H9 (cell line): ENCODE measurements around the gene AMH. TPM values are rescaled to one million over a fixed set of nuclear protein-coding genes. Genes with fewer than 3 reads are reported as not detected.

Experiments
- DNase-seq: peaks from one replicate; pipeline ENCODE4 v3.0.0-alpha.2; 2017
- H2AFZ ChIP-seq: one replicate; pipeline ENCODE4 v1.6.1; 2013; ENCODE audit warnings: mild to moderate bottlenecking, low read length, control low read depth, moderate library complexity
- H2AK5ac ChIP-seq: 2 replicates; pipeline ENCODE4 v1.6.1; 2013; ENCODE audit warnings: low read length, control low read depth, mixed read lengths; ENCODE audit not compliant: insufficient read length
- H2BK120ac ChIP-seq: one replicate; pipeline ENCODE4 v1.6.1; 2013; ENCODE audit warnings: low read depth, mild to moderate bottlenecking, low read length, control low read depth, inconsistent platforms; ENCODE audit not compliant: poor library complexity, severe bottlenecking
- H2BK12ac ChIP-seq: 2 replicates; pipeline ENCODE4 v1.6.1; 2013; ENCODE audit warnings: low read length, control low read depth, mixed read lengths, low read depth; ENCODE audit not compliant: insufficient read length
- H2BK15ac ChIP-seq: 2 replicates; pipeline ENCODE4 v1.6.1; 2013; ENCODE audit warnings: low read depth, low read length, control low read depth
- H2BK20ac ChIP-seq: one replicate; pipeline ENCODE4 v1.6.1; 2013; ENCODE audit warnings: low read depth, mild to moderate bottlenecking, low read length, control low read depth, inconsistent platforms; ENCODE audit not compliant: poor library complexity, severe bottlenecking
- H2BK5ac ChIP-seq: 2 replicates; pipeline ENCODE4 v1.6.1; 2013; ENCODE audit warnings: low read length, control low read depth, mixed read lengths; ENCODE audit not compliant: insufficient read length
- H3K14ac ChIP-seq: 2 replicates; pipeline ENCODE4 v1.6.1; 2013; ENCODE audit warnings: low read length, control low read depth; ENCODE audit not compliant: insufficient read depth
- H3K18ac ChIP-seq: 2 replicates; pipeline ENCODE4 v1.6.1; 2013; ENCODE audit warnings: low read depth, mild to moderate bottlenecking, mixed read lengths, low read length, control low read depth; ENCODE audit not compliant: insufficient read length
- H3K23ac ChIP-seq: 2 replicates; pipeline ENCODE4 v1.6.1; 2013; ENCODE audit warnings: low read length, control low read depth, mixed read lengths, low read depth; ENCODE audit not compliant: insufficient read length
- H3K23me2 ChIP-seq: 2 replicates; pipeline ENCODE4 v1.6.1; 2013; ENCODE audit warnings: low read depth, mild to moderate bottlenecking, mixed read lengths, low read length, control low read depth; ENCODE audit not compliant: insufficient read length, poor library complexity, severe bottlenecking
- H3K27ac ChIP-seq: 2 replicates; pipeline ENCODE4 v1.5.1; 2013; ENCODE audit warnings: low read length, control low read depth, mixed read lengths, low read depth; ENCODE audit not compliant: insufficient read length
- H3K27me3 ChIP-seq: 2 replicates; pipeline ENCODE4 v1.6.1; 2013; ENCODE audit warnings: low read length, control low read depth, inconsistent platforms; ENCODE audit not compliant: insufficient read depth
- H3K4ac ChIP-seq: 2 replicates; pipeline ENCODE4 v1.6.1; 2013; ENCODE audit warnings: low read depth, mild to moderate bottlenecking, control low read depth, inconsistent platforms, low read length, moderate library complexity
- H3K4me1 ChIP-seq: 2 replicates; pipeline ENCODE4 v1.6.1; 2013; ENCODE audit warnings: low read length, control low read depth, inconsistent platforms; ENCODE audit not compliant: insufficient read depth
- H3K4me2 ChIP-seq: 2 replicates; pipeline ENCODE4 v1.6.1; 2013; ENCODE audit warnings: low read length, control low read depth, mixed read lengths; ENCODE audit not compliant: insufficient read length, insufficient read depth
- H3K56ac ChIP-seq: 2 replicates; pipeline ENCODE4 v1.6.1; 2013; ENCODE audit warnings: low read depth, mild to moderate bottlenecking, mixed read lengths, low read length, control low read depth; ENCODE audit not compliant: insufficient read length
- H3K79me1 ChIP-seq: 2 replicates; pipeline ENCODE4 v1.6.1; 2013; ENCODE audit warnings: low read depth, mild to moderate bottlenecking, moderate library complexity, low read length, control low read depth, inconsistent platforms; ENCODE audit not compliant: insufficient read depth, poor library complexity, severe bottlenecking
- H3K79me2 ChIP-seq: 2 replicates; pipeline ENCODE4 v1.6.1; 2013; ENCODE audit warnings: low read length, control low read depth, inconsistent platforms; ENCODE audit not compliant: insufficient read depth
- H3K9ac ChIP-seq: 2 replicates; pipeline ENCODE4 v1.6.1; 2013; ENCODE audit warnings: low read length, control low read depth, mixed read lengths; ENCODE audit not compliant: insufficient read length; ENCODE audit errors: extremely low read depth
- H3K9me3 ChIP-seq: one replicate; pipeline ENCODE4 v1.6.1; 2013; ENCODE audit warnings: low read depth, low read length, inconsistent platforms; ENCODE audit not compliant: control insufficient read depth
- H3T11ph ChIP-seq: one replicate; pipeline ENCODE4 v1.6.1; 2013; ENCODE audit warnings: mild to moderate bottlenecking, low read length, control low read depth, inconsistent platforms
- H4K20me1 ChIP-seq: one replicate; pipeline ENCODE4 v1.6.1; 2013; ENCODE audit not compliant: control insufficient read depth, insufficient read length, insufficient read depth
- H4K5ac ChIP-seq: 2 replicates; pipeline ENCODE4 v1.6.1; 2013; ENCODE audit warnings: low read depth, mild to moderate bottlenecking, mixed read lengths, low read length, control low read depth; ENCODE audit not compliant: insufficient read length
- H4K8ac ChIP-seq: replicated peaks from 2 replicates; pipeline ENCODE4 v1.6.1; 2013; ENCODE audit warnings: low read length, control low read depth, mixed read lengths, low read depth; ENCODE audit not compliant: insufficient read length
- H4K91ac ChIP-seq: 2 replicates; pipeline ENCODE4 v1.6.1; 2013; ENCODE audit warnings: low read depth, mild to moderate bottlenecking, moderate library complexity, mixed read lengths, low read length, control low read depth; ENCODE audit not compliant: insufficient read length
- H3K27ac Mint-ChIP-seq, 3 experiments: 2 replicates in 2 of 3; 3 replicates in 1 of 3; pipeline ENCODE4 v1.8.0; 2020 to 2021; ENCODE audit warnings: mixed read lengths in 3 of 3, mild to moderate bottlenecking in 1 of 3, moderate library complexity in 1 of 3
- H3K27me3 Mint-ChIP-seq: 2 replicates; pipeline ENCODE4 v1.8.0; 2021; ENCODE audit warnings: low read depth, mild to moderate bottlenecking, moderate library complexity, mixed read lengths
- H3K36me3 Mint-ChIP-seq, 3 experiments: 2 replicates in 2 of 3; 3 replicates in 1 of 3; pipeline ENCODE4 v1.8.0; 2020 to 2021; ENCODE audit warnings: low read depth in 3 of 3, mixed read lengths in 3 of 3; ENCODE audit not compliant: insufficient read depth in 1 of 3
- H3K4me1 Mint-ChIP-seq, 2 experiments: 2 replicates each; pipeline ENCODE4 v1.8.0; 2020; ENCODE audit warnings: mixed read lengths in 2 of 2
- H3K4me3 Mint-ChIP-seq, 2 experiments: 2 replicates in 1 of 2; 3 replicates in 1 of 2; pipeline ENCODE4 v1.8.0; 2020 to 2021; ENCODE audit warnings: mild to moderate bottlenecking in 2 of 2, mixed read lengths in 2 of 2, moderate library complexity in 1 of 2
- H3K9me3 Mint-ChIP-seq, 2 experiments: 2 replicates in 1 of 2; 3 replicates in 1 of 2; pipeline ENCODE4 v1.8.0; 2020; ENCODE audit warnings: mild to moderate bottlenecking in 2 of 2, mixed read lengths in 2 of 2, moderate library complexity in 1 of 2
- CTCF ChIP-seq: fragments of 200-600 bp; sonication (generic); conservative IDR thresholded peaks from 3 replicates; pipeline ENCODE4 v1.8.0; 2021; ENCODE audit warnings: antibody characterized with exemption, mild to moderate bottlenecking
- WGBS: extraction: QIAGEN DNeasy Blood & Tissue Kit; methylation state at CpG from one replicate; pipeline ENCODE4 v1.1.7; 2013; ENCODE audit warnings: missing lambda C conversion rate, low lambda C conversion rate, mixed read lengths; ENCODE audit not compliant: insufficient read length; ENCODE audit errors: extremely low coverage; 5-methylcytosine and 5-hydroxymethylcytosine counted together
- total RNA-seq: library from RNA; stranded (reverse); gene quantifications from 2 replicates; pipeline ENCODE4 v1.2.1, GENCODE V29; 2021

The AMH gene
- total RNA-seq, 1 experiment from 2014 or later, result 70.7 TPM

DNA sequence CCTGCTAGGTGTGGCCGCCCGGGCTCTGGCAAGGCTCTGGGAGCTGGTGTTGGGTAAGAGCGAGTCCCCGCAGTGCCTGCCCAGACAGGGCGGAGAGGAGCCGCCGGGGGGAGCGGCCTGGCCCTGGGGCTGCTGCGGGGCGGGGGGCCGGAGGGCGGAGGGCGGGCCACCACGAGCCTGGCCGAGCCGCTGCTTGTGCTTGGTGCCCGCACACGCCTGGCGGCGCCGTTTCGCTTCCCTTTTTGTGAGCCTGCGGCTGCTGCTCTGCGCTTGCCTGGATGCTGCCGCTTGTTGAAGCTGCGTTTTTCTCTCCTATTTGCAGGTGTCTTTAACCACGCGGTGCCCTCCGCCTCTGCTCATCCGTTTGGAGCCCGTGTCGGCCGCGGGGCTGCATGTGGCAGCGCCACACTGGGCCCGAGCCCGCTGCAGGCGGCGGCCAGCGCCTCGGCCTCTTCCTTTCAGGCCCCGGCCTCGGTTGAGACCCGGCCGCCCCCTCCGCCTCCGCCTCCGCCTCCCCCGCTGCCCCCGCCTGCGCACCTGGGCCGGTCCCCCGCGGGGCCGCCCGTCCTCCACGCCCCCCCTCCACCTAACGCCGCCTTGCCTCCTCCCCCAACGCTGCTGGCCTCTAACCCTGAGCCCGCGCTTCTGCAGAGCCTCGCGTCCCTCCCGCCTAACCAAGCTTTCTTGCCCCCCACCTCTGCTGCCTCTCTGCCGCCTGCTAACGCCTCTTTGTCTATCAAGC is 21.5 kb upstream of the AMH start:
- Histone ChIP-seq H2BK120ac (no peak overlapping the region), H2AK5ac (no peak overlapping the region), H3T11ph (no peak overlapping the region), H3K23ac (no peak overlapping the region), H3K79me2 (no peaks in the 10 kb centered on the region), H2AFZ (no peak overlapping the region), H3K18ac (no peak overlapping the region), H3K4ac (no peak overlapping the region), H3K23me2 (no peaks in the 10 kb centered on the region), H2BK12ac (no peak overlapping the region), H3K4me2 (no peak overlapping the region), H4K5ac (no peak overlapping the region), H3K27me3 (no peaks in the 10 kb centered on the region), H3K27ac (no peak overlapping the region), H3K14ac (no peak overlapping the region), H2BK5ac (no peak overlapping the region), H2BK15ac (no peak overlapping the region), H4K20me1 (no peaks in the 10 kb centered on the region), H4K91ac (no peak overlapping the region), H3K9me3 (no peaks in the 10 kb centered on the region), H3K9ac (no peak overlapping the region), H3K56ac (no peak overlapping the region), H3K4me1 (no peaks in the 10 kb centered on the region), H2BK20ac (no peak overlapping the region), H3K79me1 (no peaks in the 10 kb centered on the region), H4K8ac (no peak overlapping the region)
- Mint-ChIP-seq H3K27me3 (no peaks in the 10 kb centered on the region; the same call in 1 of the 2 replicates), H3K27ac (no peak overlapping the region), H3K9me3 (no peaks in the 10 kb centered on the region), H3K4me1 (no peaks in the 10 kb centered on the region), H3K4me3 (no peak overlapping the region), H3K36me3 (peaks cover 9 to 47% (median 40%) of the 10 kb centered on the region in 3 experiments; a peak in 6 of 7 replicates)
- TF ChIP-seq CTCF, result no peak
- no CpG with 5 or more reads among the region's 67 CpGs for WGBS
- DNase-seq, result no peak
